GM18909 (cell line): ENCODE data around the gene EXOC7.
"Not testable (repeated sequence)": the region's sequence is repeated elsewhere in the genome, so short reads cannot be mapped to it uniquely, and the experiment has no call there.

Experiments used
- ATAC-seq: cut with Tn5 transposase; IDR thresholded peaks from one replicate; pipeline ENCODE4 v1.9.1; 2021; ENCODE audit warnings: mild to moderate bottlenecking; ENCODE audit not compliant: unreplicated experiment, poor library complexity

EXOC7 gene

DNA sequence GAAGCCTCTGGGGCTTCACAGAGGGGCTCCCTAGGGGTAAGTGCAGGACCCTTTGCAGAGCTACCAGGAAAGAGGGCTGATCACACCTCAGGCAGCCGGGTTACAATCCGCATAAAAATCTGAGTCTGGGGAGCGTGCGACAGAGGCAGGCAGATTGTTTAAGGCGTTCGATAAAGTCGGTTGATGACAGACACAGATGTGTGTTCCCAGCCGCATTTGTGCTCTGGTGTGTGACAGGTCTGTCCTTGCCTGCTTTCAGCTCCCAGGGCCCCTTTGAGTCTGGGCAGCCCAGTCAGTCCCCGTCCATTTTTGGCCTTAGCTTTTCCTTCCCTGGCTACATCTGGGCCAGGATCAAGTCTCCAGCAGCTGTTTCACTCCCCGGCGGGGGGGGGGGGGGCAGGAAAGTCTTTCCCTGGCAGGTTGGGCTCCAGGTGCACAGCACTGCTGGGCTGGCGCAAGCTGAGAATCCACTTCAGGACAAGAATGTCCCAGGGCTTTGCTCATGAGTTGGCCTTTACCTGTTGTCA is 25.9 kb downstream of the EXOC7 start:
- no peak for ATAC-seq

- ATAC-seq: no peak
These were observed 26.6 kb downstream of the EXOC7 start for GRCh38 chr17:76076765-76077583.

DNA sequence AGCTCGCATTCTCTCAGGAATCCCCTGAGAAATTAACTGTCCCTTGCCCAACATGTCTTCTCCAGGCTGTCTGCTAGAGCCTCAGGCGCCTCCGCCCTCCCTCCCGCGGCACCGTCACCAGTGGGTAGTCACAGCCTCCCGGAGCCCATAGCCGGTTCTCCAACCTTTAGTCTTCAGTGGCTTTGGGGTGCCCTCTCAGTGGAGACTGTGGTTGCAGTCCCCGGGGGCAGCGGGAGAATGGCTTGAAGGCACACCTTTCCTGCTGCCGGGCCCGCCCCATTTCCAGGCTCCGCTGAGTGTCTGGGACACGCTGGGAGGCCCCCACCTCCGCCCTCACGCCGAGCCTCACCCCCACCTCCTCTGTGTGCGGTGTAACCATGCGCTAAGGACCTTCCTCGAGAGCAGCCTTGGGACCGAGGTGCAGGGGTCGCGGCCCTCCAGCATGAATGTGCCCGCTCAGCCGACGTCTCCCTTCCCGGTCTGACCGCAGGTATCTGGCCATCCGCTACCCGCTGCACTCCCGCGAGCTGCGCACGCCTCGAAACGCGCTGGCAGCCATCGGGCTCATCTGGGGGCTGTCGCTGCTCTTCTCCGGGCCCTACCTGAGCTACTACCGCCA is 27.3 kb downstream of the EXOC7 start:
- no peak for ATAC-seq

GRCh38 chr17:76075364-76076145 is 28.0 kb downstream of the EXOC7 start:
- no peak for ATAC-seq

DNA sequence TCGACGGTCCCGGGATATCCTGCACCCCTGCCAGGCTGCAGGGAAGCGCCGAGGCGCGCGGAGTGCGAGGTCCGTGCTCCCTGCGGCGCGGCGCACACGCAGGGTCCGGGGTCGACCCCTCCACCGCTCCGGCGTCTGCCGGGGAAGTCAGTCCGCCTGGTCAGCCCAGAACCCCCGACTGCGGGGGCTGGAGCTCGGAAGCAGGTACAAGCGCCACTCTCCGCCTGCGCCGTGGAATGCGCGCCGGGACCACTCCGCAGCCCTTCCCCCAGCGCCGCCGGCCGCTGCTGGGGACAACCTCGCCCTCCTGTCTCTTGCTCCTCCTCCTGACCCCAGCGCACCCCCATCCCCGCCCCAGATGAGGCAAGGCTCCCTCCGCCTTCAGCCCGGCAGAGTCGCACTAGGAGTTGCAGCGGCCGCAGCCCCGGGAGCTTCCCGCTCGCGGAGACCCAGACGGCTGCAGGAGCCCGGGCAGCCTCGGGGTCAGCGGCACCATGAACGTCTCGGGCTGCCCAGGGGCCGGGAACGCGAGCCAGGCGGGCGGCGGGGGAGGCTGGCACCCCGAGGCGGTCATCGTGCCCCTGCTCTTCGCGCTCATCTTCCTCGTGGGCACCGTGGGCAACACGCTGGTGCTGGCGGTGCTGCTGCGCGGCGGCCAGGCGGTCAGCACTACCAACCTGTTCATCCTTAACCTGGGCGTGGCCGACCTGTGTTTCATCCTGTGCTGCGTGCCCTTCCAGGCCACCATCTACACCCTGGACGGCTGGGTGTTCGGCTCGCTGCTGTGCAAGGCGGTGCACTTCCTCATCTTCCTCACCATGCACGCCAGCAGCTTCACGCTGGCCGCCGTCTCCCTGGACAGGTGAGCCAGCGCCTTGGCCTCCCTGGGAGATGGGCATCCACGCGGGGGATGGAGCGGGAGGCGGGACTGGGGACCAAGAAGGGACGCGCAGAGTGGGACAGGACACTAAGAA is 28.9 kb downstream of the EXOC7 start, which contains the start of gene GALR2:
Gene GALR2, plus strand, starts transcription at position 392 of the 974 bp plus-strand sequence. Its CDS starts 103 bp downstream, at position 495.
- no peak for ATAC-seq

DNA sequence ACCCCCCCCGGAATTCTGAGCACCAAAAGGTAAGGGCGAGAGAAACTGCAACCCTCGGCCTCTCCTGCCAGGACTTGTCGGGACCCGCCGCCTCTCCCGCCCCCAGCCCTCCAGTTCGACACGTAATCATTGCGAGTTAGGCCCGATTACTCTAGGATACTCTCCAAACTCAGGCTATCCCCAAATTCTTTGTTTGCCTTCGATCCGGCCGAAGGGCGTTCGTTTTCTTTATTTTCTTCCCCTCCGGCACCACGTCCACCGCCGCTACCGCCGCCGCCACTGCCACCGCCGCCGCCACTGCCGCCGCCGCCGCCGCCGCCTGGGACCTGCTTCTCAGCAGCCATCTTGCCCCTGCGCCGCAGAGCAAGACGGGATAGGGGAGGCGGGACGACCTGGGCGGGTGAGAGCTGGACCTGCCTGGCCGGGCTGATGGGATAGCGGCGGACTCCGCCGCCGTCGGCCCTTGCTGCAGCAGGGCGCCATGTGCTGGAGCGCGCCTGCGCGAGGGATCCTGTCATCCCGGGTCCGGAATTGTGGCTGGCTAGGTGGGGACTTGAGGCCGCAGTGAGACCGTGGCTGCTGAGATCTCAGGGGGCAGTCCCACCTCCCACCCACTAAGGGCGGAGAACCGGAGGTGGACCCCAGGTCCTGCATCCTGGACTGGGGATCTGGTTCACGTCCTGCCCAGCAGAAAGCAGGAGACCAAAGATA is 31.3 kb downstream of the EXOC7 start, which contains the start of gene SRP68:
Gene SRP68, minus strand, starts transcription at position 370 of the 711 bp plus-strand sequence. Its CDS starts 26 bp downstream, at position 344.
- ATAC-seq: peak; percentile 87

DNA sequence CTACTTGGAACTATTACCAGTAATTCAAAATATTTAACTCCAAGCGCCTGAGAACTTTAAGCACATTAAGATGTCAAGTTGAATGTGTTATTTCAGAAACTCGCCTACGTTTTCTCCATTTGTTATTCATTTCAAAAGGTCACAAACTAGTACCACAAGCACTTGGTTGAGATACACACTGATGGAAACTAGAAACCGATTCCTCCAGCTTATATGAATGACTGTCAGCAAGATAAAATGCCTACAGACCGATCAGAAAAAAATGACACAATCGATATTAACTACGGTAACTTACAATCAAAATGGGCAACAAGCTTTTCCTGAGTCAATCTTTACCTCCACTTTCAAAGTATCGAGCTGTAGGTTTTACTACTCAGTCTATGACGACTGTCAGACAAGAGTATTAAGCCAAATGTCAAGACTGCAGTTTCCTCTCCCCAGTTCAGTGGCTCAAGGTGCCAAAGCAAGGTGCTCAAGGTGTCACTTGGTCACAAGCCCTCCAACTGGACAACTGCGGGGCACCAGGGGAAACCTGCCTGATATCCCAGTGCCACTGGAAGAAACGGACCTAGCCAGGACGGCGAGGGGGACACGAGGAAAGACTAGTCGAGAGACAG is 31.9 kb downstream of the EXOC7 start:
- no peak for ATAC-seq

GRCh38 chr17:76065775-76066174 is 37.8 kb downstream of the EXOC7 start:
- no peak for ATAC-seq

DNA sequence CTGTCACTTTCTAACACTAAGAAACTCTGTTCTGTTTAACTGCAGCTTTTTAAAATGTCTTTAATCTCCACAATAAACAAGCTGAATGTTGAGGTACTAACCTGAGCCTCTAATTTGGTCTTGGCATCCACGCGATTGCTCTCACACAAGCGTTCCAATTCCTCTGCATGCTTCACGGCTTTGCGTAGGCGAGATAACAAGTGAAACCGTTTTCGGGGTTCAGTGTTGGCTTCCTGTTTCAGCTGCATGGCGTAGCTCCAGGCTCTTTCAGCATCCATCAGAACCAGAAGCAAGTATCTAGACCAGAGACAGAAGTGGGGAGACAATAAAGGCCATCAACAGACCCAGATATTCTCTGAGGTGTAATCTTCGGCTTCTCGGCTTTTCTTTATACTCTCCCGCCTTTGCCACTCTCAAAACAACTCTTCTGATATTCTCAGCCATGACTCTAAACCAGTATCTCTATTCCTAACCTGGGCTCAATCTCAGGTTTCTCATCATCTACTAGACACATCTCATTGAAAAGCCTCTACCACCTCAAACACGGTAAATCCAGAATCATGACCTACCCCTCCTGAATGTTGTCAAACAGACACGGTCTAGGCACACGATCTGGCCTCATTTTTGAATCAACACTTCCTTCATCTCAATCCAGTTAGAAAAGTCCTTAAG is 39.6 kb downstream of the EXOC7 start:
- no peak for ATAC-seq

- ATAC-seq: not testable (repeated sequence)
These were observed 45.3 kb downstream of the EXOC7 start for GRCh38 chr17:76058264-76058663.

DNA sequence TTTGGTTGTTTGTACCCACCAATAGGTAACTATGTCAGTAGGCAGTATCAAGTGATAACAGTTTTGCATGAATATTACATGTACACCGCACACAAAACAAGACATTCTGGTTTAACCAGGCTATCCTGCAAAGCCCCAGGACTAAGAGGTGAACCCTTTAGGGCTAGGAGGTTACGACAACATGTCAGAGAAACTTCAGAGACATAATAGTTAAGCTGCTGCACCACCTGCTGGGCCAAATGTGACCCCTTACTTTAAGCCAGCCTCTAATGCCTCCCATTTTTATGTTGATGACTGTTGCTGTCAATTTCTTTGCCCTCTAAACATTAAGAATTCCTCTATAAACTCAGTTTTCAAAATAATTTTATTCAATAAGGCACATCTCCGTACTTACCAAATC is 46.7 kb downstream of the EXOC7 start:
- ATAC-seq: no peak

DNA sequence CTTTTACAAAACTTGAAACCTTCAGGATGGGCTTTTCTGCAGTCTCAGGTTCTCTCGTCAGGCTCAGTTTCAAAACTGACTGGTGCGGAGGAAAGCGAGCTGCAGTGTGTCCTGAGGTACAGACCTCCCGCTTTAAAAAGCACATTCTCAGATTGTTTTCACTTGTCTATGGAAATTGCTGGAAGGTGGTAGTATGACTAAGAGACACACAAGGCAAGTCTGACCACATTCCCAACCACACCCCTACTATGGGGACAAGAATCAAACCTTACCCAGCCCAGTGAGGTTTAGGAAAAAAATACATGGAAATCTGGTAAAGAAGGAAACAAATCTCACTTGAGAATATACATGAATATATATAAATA is 49.5 kb downstream of the EXOC7 start:
- no peak for ATAC-seq

DNA sequence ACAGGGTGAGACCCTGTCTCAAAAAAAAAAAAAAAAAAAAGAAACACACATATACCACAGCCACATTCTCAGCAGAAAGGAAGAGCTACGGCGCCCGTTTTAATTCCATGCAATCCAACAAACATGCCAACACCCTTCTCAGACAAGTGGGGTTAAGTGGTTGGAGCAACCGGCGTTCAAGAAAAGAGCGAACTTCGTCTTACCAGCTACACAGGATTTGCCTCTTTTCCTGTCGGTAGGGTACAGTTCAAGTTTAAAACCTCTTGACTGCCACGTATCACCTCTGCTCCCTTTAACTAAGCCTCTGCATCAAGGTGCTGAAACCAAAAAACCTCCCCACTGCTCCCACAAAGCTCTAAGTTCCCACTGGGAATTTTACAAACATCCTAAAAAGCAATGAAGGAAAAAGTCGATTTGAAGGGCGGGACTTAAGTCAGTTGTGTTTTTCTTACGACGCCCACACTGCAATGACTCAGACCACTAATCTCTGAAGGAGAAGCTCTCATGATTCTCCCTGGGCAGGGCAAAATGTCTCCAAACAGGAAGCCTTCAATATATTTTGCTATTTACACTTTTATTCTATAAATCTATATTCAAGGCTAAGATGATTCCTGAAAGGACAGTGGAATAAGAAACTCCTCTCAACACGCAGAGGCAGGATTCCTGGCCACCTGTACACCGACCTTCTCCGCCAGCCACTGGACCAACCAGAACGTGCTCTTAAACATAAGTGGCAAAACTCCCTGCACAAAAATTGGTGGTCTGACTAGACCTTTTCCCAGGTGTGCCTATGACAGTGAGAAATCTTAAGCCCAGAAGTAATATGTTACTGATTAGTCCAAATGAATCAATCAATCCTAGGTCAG is 50.1 kb downstream of the EXOC7 start:
- ATAC-seq: no peak

GRCh38 chr17:76051561-76051960 is 52.0 kb downstream of the EXOC7 start:
- ATAC-seq: no peak

DNA sequence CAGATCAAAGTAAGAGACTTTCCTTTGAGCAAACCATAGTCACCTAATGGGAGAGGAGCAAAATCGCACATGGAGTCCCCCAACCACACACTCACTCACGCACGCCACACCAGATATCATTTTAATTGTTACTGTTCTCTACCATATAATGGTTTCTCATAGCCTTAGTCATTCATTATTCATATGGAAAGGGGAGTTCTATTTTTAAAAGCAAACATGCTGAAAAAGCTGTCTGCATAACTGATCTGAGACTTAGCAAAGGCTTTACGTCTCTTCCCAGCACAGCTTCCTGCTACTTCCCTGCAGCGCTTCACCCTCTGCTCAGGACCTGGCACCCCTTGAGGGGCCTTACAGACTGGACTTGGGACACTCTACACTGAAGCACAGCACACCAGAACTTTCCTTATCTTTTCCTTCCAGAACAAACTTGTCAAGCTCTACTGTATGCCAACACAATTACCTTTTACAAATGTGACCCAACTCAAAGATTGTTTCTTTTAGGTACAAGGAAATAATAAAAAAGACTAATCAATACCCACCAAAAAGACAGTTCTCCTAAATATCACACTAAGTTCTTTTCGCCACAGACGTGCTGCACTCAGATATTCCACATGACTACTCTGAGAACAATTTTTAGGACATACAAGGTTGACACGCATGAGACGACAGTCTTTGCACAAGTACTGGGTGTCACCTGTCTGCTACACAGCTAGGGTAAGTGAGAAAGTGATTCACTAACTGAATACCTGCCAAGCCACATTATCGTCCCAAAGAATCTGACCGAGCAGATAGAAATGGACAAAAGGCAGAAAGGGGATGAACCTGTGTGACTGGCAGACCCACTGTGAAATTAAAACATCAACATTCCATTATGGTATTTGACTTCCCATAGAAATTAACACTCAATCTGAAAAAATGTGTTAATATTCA is 52.8 kb downstream of the EXOC7 start:
- ATAC-seq: no peak
